ENCODE data around the gene OR9Q1.

DNA sequence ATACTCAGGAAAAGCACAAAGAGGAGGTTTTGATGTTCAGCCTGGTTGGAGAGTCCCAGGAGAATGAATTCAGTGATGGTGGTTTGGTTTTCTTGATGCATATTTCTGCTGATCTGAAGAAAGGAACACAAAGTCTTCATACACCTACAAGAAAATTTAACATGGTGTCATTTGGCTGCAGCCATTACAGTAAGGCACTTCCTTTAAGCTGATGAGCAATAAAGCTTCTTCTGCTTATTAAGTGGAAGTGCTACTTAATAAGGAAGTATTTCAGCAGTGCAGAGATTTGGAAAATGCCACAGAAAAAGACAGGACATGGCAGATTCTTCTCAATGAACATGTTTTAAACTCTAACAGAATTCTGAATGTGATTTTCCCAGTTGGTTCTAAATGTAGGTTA is 180.4 kb downstream of the OR9Q1 start, which contains the start of gene OR1S2:
- no peak for TF ChIP-seq EZH2 (IDR thresholded peaks at IDR 0.05; ENCODE audit: low read length, unreplicated experiment)
- TF ChIP-seq, protein P1, sequence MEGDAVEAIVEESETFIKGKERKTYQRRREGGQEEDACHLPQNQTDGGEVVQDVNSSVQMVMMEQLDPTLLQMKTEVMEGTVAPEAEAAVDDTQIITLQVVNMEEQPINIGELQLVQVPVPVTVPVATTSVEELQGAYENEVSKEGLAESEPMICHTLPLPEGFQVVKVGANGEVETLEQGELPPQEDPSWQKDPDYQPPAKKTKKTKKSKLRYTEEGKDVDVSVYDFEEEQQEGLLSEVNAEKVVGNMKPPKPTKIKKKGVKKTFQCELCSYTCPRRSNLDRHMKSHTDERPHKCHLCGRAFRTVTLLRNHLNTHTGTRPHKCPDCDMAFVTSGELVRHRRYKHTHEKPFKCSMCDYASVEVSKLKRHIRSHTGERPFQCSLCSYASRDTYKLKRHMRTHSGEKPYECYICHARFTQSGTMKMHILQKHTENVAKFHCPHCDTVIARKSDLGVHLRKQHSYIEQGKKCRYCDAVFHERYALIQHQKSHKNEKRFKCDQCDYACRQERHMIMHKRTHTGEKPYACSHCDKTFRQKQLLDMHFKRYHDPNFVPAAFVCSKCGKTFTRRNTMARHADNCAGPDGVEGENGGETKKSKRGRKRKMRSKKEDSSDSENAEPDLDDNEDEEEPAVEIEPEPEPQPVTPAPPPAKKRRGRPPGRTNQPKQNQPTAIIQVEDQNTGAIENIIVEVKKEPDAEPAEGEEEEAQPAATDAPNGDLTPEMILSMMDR (conservative IDR thresholded peaks at IDR 0.05; ENCODE audit: low read depth, low read length): no peak
